Naive thymus-derived CD8-positive, alpha-beta T cell (primary cell): ENCODE data around the gene EED. TPM values are rescaled to one million over a fixed set of nuclear protein-coding genes. Genes with fewer than 3 reads are reported as not detected.

Source experiments
- ATAC-seq, 2 donors: fragments of 150-1000 bp; cut with Tn5 transposase in 1 of 2; sonication (Bioruptor Pico), chemical (Tn5 transposase) in 1 of 2; 1 replicate in 1 of 2; 2 replicates in 1 of 2; pipeline ENCODE4 v1.10.0; 2021; ENCODE audit warnings: mild to moderate bottlenecking in 2 of 2, moderate library complexity in 2 of 2
- POLR2A ChIA-PET: fragments of 350-600 bp; sonication (Branson Sonifier 250); formaldehyde crosslinking; loops from one replicate; lab custom pipeline; 2021; ENCODE audit warnings: antibody characterized with exemption; lab: Charles Lee
- DNase-seq, 10 donors: peaks; one replicate each; pipeline versions ENCODE4 v3.0.0 to v3.0.0-alpha.2; 2020 to 2022
- H3K27ac Mint-ChIP-seq, 10 donors: one replicate each; pipeline ENCODE4 v1.8.0; 2020 to 2022; ENCODE audit warnings: mild to moderate bottlenecking in 10 of 10, mixed read lengths in 10 of 10, moderate library complexity in 4 of 10, inconsistent platforms in 1 of 10
- H3K27me3 Mint-ChIP-seq, 5 donors: one replicate each; pipeline ENCODE4 v1.8.0; 2021 to 2022; ENCODE audit warnings: mixed read lengths in 5 of 5
- H3K36me3 Mint-ChIP-seq, 3 donors: one replicate each; pipeline ENCODE4 v1.8.0; 2020 to 2022; ENCODE audit warnings: mixed read lengths in 3 of 3, mild to moderate bottlenecking in 2 of 3, inconsistent platforms in 1 of 3
- H3K4me1 Mint-ChIP-seq, 4 donors: one replicate each; pipeline ENCODE4 v1.8.0; 2021 to 2022; ENCODE audit warnings: mixed read lengths in 4 of 4
- H3K4me3 Mint-ChIP-seq, 10 donors: one replicate each; pipeline ENCODE4 v1.8.0; 2020 to 2022; ENCODE audit warnings: mild to moderate bottlenecking in 10 of 10, mixed read lengths in 10 of 10, moderate library complexity in 6 of 10, inconsistent platforms in 1 of 10
- H3K9me3 Mint-ChIP-seq, 9 donors: one replicate each; pipeline ENCODE4 v1.8.0; 2020 to 2022; ENCODE audit warnings: mixed read lengths in 9 of 9, mild to moderate bottlenecking in 3 of 9, inconsistent platforms in 1 of 9, moderate library complexity in 1 of 9
- polyA plus RNA-seq, 3 donors: library from polyadenylated mRNA; unstranded; fragments of 300-500 nt; fragmentation: Illumina TruSeq; gene quantifications; one replicate each; pipeline ENCODE4 v1.2.3, GENCODE V29; 2021
- total RNA-seq, 8 experiments: library from RNA in 2 of 8; stranded (reverse) in 2 of 8; gene quantifications; one replicate each; pipeline ENCODE4 v1.2.3 and lab custom pipeline; 2021 to 2026

The EED gene
- total and polyA plus RNA-seq, 5 experiments from 2014 or later: 10.9 to 31.5 (median 19.2) TPM

GRCh38 chr11:86314636-86315035, 70.1 kb downstream of the EED start:
- Mint-ChIP-seq H3K27ac (no peak overlapping the region), H3K4me1 (peaks cover 23 to 32% (median 26%) of the 10 kb centered on the region in 4 donors), H3K36me3 (peaks cover 0 to 80% (median 54%) of the 10 kb centered on the region in 3 donors), H3K4me3 (no peak overlapping the region), H3K27me3 (no peaks in the 10 kb centered on the region), H3K9me3 (no peaks in the 10 kb centered on the region)
- no peak for DNase-seq
- POLR2A ChIA-PET: no interaction called here
- no peak for ATAC-seq

Other genes starting within 250 kb of the EED start
- gene PICALM, start 175.7 kb upstream of the EED start, total RNA-seq: 100 to 1,000 TPM; 104 to 112 TPM
- gene PICALM, start 175.7 kb upstream of the EED start, polyA plus RNA-seq: 10 to 100 TPM; 10.4 to 12.0 (median 11.8) TPM
- 10 to 100 TPM; 33.5 to 34.9 TPM for gene HIKESHI, start 57.5 kb downstream of the EED start, total RNA-seq
- 10 to 100 TPM; 86.4 to 96.0 (median 94.3) TPM for gene HIKESHI, start 57.5 kb downstream of the EED start, polyA plus RNA-seq
- under 1 TPM; 0.47 to 0.62 TPM for gene CCDC81, start 130.1 kb downstream of the EED start, total RNA-seq
- under 1 TPM in 2 of 3 donors, not detected in 1; 0.10 to 0.40 TPM for gene CCDC81, start 130.1 kb downstream of the EED start, polyA plus RNA-seq